ENCODE measurements around the gene STRADB. TPM values are rescaled to one million over a fixed set of nuclear protein-coding genes. Genes with fewer than 3 reads are reported as not detected.

The STRADB gene
- total RNA-seq, 1 experiment from 2014 or later: 40.5 TPM

DNA sequence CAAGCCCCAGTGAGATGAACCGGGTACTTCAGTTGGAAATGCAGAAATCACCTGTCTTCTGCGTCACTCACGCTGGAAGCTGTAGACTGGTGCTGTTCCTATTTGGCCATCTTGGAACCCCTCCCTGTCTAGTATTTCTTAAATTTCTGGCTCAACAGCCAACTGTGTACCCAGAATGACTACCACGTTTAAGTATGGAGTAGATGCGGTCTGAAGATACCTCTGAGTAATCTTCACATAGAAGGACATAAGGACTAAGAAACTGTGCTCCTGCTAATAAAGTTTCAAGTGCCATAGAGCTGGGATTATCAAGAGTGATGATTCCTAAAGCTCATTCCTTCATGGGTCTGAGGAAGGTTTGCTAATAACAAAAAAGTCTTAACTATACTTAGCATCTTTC lies 20.7 kb upstream of the STRADB start:
- TF ChIP-seq CTCF (conservative IDR thresholded peaks at IDR 0.05): no peak
- Histone ChIP-seq H2BK120ac (ENCODE audit: low read depth, low read length, poor library complexity, severe bottlenecking) (no peak overlapping the region), H2BK12ac (ENCODE audit: insufficient read length, low read depth, low read length) (no peak overlapping the region), H2AFZ (ENCODE audit: low read length) (no peak overlapping the region), H3K79me2 (ENCODE audit: insufficient read depth, low read length) (no peaks in the 10 kb centered on the region), H3K9me3 (ENCODE audit: control insufficient read depth, low read depth, low read length) (peaks cover 15% of the 10 kb centered on the region), H3T11ph (ENCODE audit: low read length) (no peak overlapping the region), H4K20me1 (ENCODE audit: control insufficient read depth, insufficient read depth, insufficient read length) (no peaks in the 10 kb centered on the region), H3K23me2 (ENCODE audit: insufficient read length, low read depth, low read length, poor library complexity, severe bottlenecking) (no peaks in the 10 kb centered on the region), H3K27me3 (ENCODE audit: insufficient read depth, low read length) (no peaks in the 10 kb centered on the region), H4K91ac (ENCODE audit: insufficient read length, low read depth, low read length) (no peak overlapping the region), H3K4ac (ENCODE audit: low read depth, low read length) (no peak overlapping the region), H3K9ac (ENCODE audit: extremely low read depth, insufficient read length, low read length) (no peak overlapping the region), H3K4me1 (ENCODE audit: insufficient read depth, low read length) (peaks cover 2% of the 10 kb centered on the region; the same call in 1 of the 2 replicates), H3K79me1 (ENCODE audit: insufficient read depth, low read depth, low read length, poor library complexity, severe bottlenecking) (no peaks in the 10 kb centered on the region), H3K23ac (ENCODE audit: insufficient read length, low read depth, low read length) (no peak overlapping the region), H3K27ac (ENCODE audit: insufficient read length, low read depth, low read length) (no peak overlapping the region), H3K18ac (ENCODE audit: insufficient read length, low read depth, low read length) (no peak overlapping the region), H3K56ac (ENCODE audit: insufficient read length, low read depth, low read length) (no peak overlapping the region), H2AK5ac (ENCODE audit: insufficient read length, low read length) (no peak overlapping the region), H4K5ac (ENCODE audit: insufficient read length, low read depth, low read length) (no peak overlapping the region), H2BK15ac (ENCODE audit: low read depth, low read length) (no peak overlapping the region), H2BK5ac (ENCODE audit: insufficient read length, low read length) (no peak overlapping the region), H4K8ac (replicated peaks; ENCODE audit: insufficient read length, low read depth, low read length) (no peak overlapping the region), H2BK20ac (ENCODE audit: low read depth, low read length, poor library complexity, severe bottlenecking) (no peak overlapping the region), H3K4me2 (ENCODE audit: insufficient read depth, insufficient read length, low read length) (no peak overlapping the region), H3K14ac (ENCODE audit: insufficient read depth, low read length) (no peak overlapping the region)
- no peak for DNase-seq
- H3K4me1 Mint-ChIP-seq: peaks cover 0 to 12% of the 10 kb centered on the region in 2 experiments; a peak in 3 of 4 replicates
- peaks cover 31 to 33% of the 10 kb centered on the region in 2 experiments for H3K9me3 Mint-ChIP-seq
- H3K4me3 Mint-ChIP-seq: no peak overlapping the region
- no peak overlapping the region for H3K27ac Mint-ChIP-seq
- no CpG with 5 or more reads among the region's 5 CpGs for WGBS (ENCODE audit: extremely low coverage, insufficient read length, low lambda C conversion rate)
- peaks cover 18 to 28% (median 26%) of the 10 kb centered on the region in 3 experiments for H3K36me3 Mint-ChIP-seq (ENCODE audit: insufficient read depth in 1 of 3, low read depth in 3 of 3)
- H3K27me3 Mint-ChIP-seq (ENCODE audit: low read depth): no peaks in the 10 kb centered on the region

Measured in H9 (cell line).